ENCODE data around the gene ALOX15.

Gene ALOX15

GRCh38 chr17:4620531-4621101 is 20.9 kb downstream of the ALOX15 start:
- no peak for TF ChIP-seq CTCF (IDR thresholded peaks at IDR 0.05; ENCODE audit: insufficient read depth, low read length, poor library complexity, severe bottlenecking)
- DNase-seq (ENCODE audit: extremely low read depth, insufficient read length) = no peak
- no peaks in the 10 kb centered on the region for H3K36me3 ChIP-seq (ENCODE audit: control insufficient read depth, insufficient read depth, low read length)
- H3K4me3 ChIP-seq (replicated peaks; ENCODE audit: low read depth, low read length) = no peak overlapping the region
- H3K27me3 ChIP-seq (replicated peaks; ENCODE audit: control insufficient read depth, insufficient read depth, low read length) = no peaks in the 10 kb centered on the region; the same call in 1 of the 2 replicates

- H3K4me3 ChIP-seq (replicated peaks; ENCODE audit: low read depth, low read length) = no peak overlapping the region
- TF ChIP-seq CTCF (IDR thresholded peaks at IDR 0.05; ENCODE audit: insufficient read depth, low read length, poor library complexity, severe bottlenecking) = no peak
Measured at GRCh38 chr17:4617590-4618351, 23.7 kb downstream of the ALOX15 start.

GRCh38 chr17:4617090-4617489 is 24.4 kb downstream of the ALOX15 start:
- no peak for TF ChIP-seq CTCF (IDR thresholded peaks at IDR 0.05; ENCODE audit: insufficient read depth, low read length, poor library complexity, severe bottlenecking)
- Histone ChIP-seq H3K27me3 (replicated peaks; ENCODE audit: control insufficient read depth, insufficient read depth, low read length) (no peaks in the 10 kb centered on the region; the same call in 1 of the 2 replicates), H3K4me3 (replicated peaks; ENCODE audit: low read depth, low read length) (no peak overlapping the region), H3K36me3 (ENCODE audit: control insufficient read depth, insufficient read depth, low read length) (no peaks in the 10 kb centered on the region)
- no peak for DNase-seq (ENCODE audit: extremely low read depth, insufficient read length)

More at GRCh38 chr17:4617590-4618351, 23.7 kb downstream of the ALOX15 start:
- H3K36me3 ChIP-seq (ENCODE audit: control insufficient read depth, insufficient read depth, low read length) = no peaks in the 10 kb centered on the region
- no peak for DNase-seq (ENCODE audit: extremely low read depth, insufficient read length)
- no peaks in the 10 kb centered on the region; the same call in 1 of the 2 replicates for H3K27me3 ChIP-seq (replicated peaks; ENCODE audit: control insufficient read depth, insufficient read depth, low read length)

GRCh38 chr17:4616476-4616875 is 25.0 kb downstream of the ALOX15 start:
- Histone ChIP-seq H3K4me3 (replicated peaks; ENCODE audit: low read depth, low read length) (no peak overlapping the region), H3K36me3 (ENCODE audit: control insufficient read depth, insufficient read depth, low read length) (no peaks in the 10 kb centered on the region), H3K27me3 (replicated peaks; ENCODE audit: control insufficient read depth, insufficient read depth, low read length) (no peaks in the 10 kb centered on the region)
- no peak for TF ChIP-seq CTCF (IDR thresholded peaks at IDR 0.05; ENCODE audit: insufficient read depth, low read length, poor library complexity, severe bottlenecking)
- no peak for DNase-seq (ENCODE audit: extremely low read depth, insufficient read length)

- no peak for DNase-seq (ENCODE audit: extremely low read depth, insufficient read length)
- H3K4me3 ChIP-seq (replicated peaks; ENCODE audit: low read depth, low read length) = no peak overlapping the region
- H3K27me3 ChIP-seq (replicated peaks; ENCODE audit: control insufficient read depth, insufficient read depth, low read length) = peaks cover 2% of the 10 kb centered on the region
- H3K36me3 ChIP-seq (ENCODE audit: control insufficient read depth, insufficient read depth, low read length) = no peaks in the 10 kb centered on the region
- no peak for TF ChIP-seq CTCF (IDR thresholded peaks at IDR 0.05; ENCODE audit: insufficient read depth, low read length, poor library complexity, severe bottlenecking)
Measured at GRCh38 chr17:4610656-4611055, 30.8 kb downstream of the ALOX15 start.
